Uterus (tissue), 2 donors: ENCODE data around the gene PMEPA1.

ENCODE experiments used
- CTCF ChIP-seq, 4 experiments: fragments of 200-600 bp in 2 of 4; fragments of 450-650 bp in 2 of 4; sonication (generic) in 2 of 4; IDR thresholded peaks; one replicate each; pipeline ENCODE4 v1.5.1; 2016 to 2019; ENCODE audit warnings: antibody characterized with exemption in 4 of 4, mild to moderate bottlenecking in 2 of 4, moderate library complexity in 1 of 4
- POLR2A ChIP-seq, 2 donors: fragments of 450-650 bp; IDR thresholded peaks; one replicate each; pipeline ENCODE4 v1.6.1; 2016; ENCODE audit warnings: antibody characterized with exemption in 2 of 2, mild to moderate bottlenecking in 1 of 2, moderate library complexity in 1 of 2

- TF ChIP-seq POLR2A (IDR thresholded peaks at IDR 0.05) (no peak), CTCF (IDR thresholded peaks at IDR 0.05) (no peak)
Observed at GRCh38 chr20:57608516-57608915, 101.3 kb downstream of the PMEPA1 start.
